Measurements from ENCODE around the gene NUDT4.
A peak's percentile ranks its signal among the peaks of the same experiment; 100 is the strongest.

NUDT4 gene
- long read RNA-seq, full-length matches to known transcripts, result 9 of 25 reads
- long read RNA-seq, partial matches to known transcripts, result 1 of 25 reads
- long read RNA-seq, other reads (novel, unspliced or antisense), result 15 of 25 reads

- Histone ChIP-seq H3K27ac (replicated peaks) (peak within 1 kb of the TSS; percentile 90), H3K4me3 (replicated peaks; ENCODE audit: insufficient read depth, low read length) (peak within 1 kb of the TSS; percentile 73), H3K27me3 (ENCODE audit: insufficient read depth, poor library complexity, severe bottlenecking) (no peaks in the 10 kb centered on the region)
- peak; percentile 84 to 95 for DNase-seq (ENCODE audit: low read depth in 1 of 2, low spot score in 1 of 2)
- peak; percentile 12 for TF ChIP-seq REST (IDR thresholded peaks at IDR 0.05; ENCODE audit: insufficient replicate concordance, low read depth)
- peak; percentile 82 for TF ChIP-seq POLR2AphosphoS5 (IDR thresholded peaks at IDR 0.05; ENCODE audit: low read depth)
- TF ChIP-seq, protein P1, sequence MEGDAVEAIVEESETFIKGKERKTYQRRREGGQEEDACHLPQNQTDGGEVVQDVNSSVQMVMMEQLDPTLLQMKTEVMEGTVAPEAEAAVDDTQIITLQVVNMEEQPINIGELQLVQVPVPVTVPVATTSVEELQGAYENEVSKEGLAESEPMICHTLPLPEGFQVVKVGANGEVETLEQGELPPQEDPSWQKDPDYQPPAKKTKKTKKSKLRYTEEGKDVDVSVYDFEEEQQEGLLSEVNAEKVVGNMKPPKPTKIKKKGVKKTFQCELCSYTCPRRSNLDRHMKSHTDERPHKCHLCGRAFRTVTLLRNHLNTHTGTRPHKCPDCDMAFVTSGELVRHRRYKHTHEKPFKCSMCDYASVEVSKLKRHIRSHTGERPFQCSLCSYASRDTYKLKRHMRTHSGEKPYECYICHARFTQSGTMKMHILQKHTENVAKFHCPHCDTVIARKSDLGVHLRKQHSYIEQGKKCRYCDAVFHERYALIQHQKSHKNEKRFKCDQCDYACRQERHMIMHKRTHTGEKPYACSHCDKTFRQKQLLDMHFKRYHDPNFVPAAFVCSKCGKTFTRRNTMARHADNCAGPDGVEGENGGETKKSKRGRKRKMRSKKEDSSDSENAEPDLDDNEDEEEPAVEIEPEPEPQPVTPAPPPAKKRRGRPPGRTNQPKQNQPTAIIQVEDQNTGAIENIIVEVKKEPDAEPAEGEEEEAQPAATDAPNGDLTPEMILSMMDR (IDR thresholded peaks at IDR 0.05; ENCODE audit: insufficient read depth, low read length), result no peak
Observed at GRCh38 chr12:93377252-93378195, at the start of gene NUDT4. Gene NUDT4 (plus strand): TSS chr12:93377925. CDS start chr12:93378323, 398 bp downstream.

- Histone ChIP-seq H3K27me3 (ENCODE audit: insufficient read depth, poor library complexity, severe bottlenecking) (no peaks in the 10 kb centered on the region), H3K27ac (replicated peaks) (no peak overlapping the region), H3K4me3 (replicated peaks; ENCODE audit: insufficient read depth, low read length) (no peak overlapping the region)
- TF ChIP-seq SPI1 (IDR thresholded peaks at IDR 0.05; ENCODE audit: borderline replicate concordance, low read depth) (no peak), POLR2AphosphoS5 (IDR thresholded peaks at IDR 0.05; ENCODE audit: low read depth) (no peak), REST (IDR thresholded peaks at IDR 0.05; ENCODE audit: insufficient replicate concordance, low read depth) (no peak), GABPA (IDR thresholded peaks at IDR 0.05; ENCODE audit: low read depth) (no peak)
- TF ChIP-seq, protein P1 (IDR thresholded peaks at IDR 0.05; ENCODE audit: insufficient read depth, low read length), result no peak
- DNase-seq (ENCODE audit: low read depth in 1 of 2, low spot score in 1 of 2), result no peak
Observed at GRCh38 chr12:93333054-93333453, 44.7 kb upstream of the NUDT4 start.

- no peak overlapping the region for H3K4me3 ChIP-seq (replicated peaks; ENCODE audit: insufficient read depth, low read length)
- TF ChIP-seq, protein P1 (IDR thresholded peaks at IDR 0.05; ENCODE audit: insufficient read depth, low read length), result no peak
- TF ChIP-seq REST (IDR thresholded peaks at IDR 0.05; ENCODE audit: insufficient replicate concordance, low read depth), result no peak
- TF ChIP-seq SPI1 (IDR thresholded peaks at IDR 0.05; ENCODE audit: borderline replicate concordance, low read depth), result no peak
- no peak for TF ChIP-seq POLR2AphosphoS5 (IDR thresholded peaks at IDR 0.05; ENCODE audit: low read depth)
- TF ChIP-seq GABPA (IDR thresholded peaks at IDR 0.05; ENCODE audit: low read depth), result no peak
- no peak overlapping the region for H3K27ac ChIP-seq (replicated peaks)
- no peak for DNase-seq (ENCODE audit: low read depth in 1 of 2, low spot score in 1 of 2)
- no peaks in the 10 kb centered on the region for H3K27me3 ChIP-seq (ENCODE audit: insufficient read depth, poor library complexity, severe bottlenecking)
Observed at GRCh38 chr12:93333828-93334227, 43.9 kb upstream of the NUDT4 start.
